Inflammatory macrophage treated with lipopolysaccharide for 4 hours (primary cell): ENCODE data around the gene HDC.
A peak's percentile ranks its signal among the peaks of the same experiment; 100 is the strongest.

ENCODE experiments used
- DNase-seq: peaks from one replicate; pipeline ENCODE4 v3.0.0-alpha.2; 2020

HDC gene

DNA sequence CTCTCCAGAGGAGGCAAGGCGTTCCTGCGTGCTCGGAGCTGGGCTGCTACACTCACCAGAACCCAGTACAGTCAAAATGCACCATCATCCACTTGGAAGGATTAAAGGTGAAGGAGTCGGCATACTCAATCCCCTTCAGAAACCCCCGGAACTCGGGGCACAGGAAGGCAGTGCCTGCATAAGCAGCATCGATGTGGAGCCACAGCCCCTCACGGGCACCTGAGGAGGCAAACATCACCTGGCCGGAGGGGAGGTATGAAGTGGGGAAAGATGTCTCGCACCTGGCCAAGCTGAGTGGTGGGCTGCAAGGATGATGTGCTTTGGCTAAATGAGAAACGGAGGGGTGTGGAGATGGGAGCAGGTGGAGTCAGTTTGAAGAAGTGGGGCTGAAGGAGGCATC, 13.0 kb downstream of the HDC start:
- DNase-seq: no peak

DNA sequence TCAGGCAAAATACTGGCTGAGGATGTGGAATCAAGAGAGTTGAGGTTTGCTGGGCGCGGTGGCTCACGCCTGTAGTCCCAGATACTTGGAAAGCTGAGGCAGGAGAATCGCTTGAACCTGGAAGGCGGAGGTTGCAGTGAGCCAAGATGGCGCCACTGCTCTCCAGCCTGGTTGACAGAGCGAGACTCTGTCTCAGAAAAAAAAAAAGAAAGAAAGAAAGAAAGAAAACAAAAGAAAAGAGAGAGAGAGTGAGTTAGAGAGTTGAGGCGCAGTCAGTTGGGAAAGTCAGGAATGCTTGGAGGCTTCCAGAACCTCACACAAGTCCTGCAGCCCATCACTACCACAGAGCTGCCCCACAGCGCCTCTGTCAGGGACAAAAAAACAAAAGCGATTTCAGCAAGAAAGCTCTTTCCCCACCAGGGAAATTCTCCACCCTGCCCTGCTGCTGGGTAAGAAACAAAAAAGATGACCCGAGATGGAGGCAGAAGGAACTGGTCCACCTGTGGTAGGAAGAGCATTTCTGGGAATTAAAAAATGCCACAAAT, 13.8 kb downstream of the HDC start:
- no peak for DNase-seq

DNA sequence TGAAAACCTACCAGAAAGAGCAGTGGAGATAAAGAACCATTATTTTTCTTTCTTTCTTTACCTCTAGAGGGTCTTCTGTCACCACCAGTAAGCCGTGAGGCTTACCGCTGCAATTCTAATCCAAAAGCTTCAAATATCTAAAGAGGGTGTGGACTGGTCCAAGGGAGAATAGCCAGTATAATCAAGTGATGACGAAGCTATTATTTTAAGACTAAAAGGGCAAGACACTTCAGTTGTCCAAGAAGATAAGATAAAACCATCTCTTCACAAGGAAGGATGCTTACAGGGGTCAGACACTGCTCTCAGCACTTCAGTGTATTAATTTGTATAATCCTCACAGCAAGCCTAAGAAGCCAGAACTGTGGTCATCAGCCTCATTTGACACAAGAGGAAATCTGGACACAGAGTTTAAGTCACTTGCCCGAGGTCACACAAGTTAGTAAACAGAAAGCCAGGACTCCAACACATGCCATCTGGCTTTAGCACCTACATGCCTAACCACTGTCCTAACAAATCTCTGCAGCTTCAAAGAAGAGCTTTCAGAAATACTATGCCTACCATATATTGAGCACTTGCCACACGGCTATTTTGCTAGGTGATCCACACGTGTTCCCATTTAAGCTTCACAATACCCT, 14.6 kb downstream of the HDC start:
- no peak for DNase-seq

DNA sequence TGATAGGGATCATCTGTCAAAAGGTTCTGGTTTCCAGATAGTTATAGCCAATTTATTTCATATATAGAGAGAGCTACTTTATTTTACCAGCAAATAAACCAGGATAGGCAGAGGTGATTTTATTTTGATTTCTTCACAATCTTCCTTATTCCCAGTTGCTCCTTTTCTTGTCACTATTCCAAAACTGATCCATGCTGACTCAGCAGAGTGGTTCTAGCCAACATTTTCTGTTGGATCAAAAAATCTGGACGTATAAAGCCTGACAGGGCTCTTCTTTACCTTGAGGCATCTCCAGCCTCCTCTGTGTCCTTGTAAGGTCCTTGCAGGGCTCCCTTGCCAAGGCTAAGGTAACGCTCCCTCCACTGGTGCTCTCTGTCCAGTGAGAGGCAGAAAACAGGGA, 15.8 kb downstream of the HDC start:
- DNase-seq: no peak

DNA sequence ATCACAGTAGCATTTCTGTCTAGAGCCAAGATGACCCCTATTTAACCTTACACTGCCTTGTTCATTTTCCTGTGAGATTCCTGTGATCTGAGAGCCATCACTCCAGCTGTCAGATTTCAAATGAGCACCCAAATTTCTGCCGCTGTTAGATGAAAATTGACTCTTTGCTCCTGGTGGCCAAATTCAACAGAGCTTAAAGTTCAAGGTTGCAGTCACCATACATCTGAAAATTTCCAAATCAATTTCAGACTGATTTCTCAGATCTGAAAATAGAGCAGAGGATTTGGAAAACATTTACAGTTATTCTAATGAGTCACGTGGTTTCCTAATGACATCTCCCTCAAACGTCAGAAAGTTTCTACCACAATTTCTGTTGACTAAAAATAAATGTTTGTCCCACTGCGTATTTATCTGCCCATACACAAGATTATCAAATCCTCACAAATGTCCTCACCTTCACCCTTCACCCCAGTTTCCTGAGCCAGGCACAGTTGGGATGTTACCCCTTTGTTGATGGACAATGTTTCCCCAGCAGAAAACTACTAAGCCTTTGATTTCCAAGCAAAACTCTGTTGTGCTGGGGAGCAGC, 16.4 kb downstream of the HDC start:
- peak; percentile 43 for DNase-seq

DNA sequence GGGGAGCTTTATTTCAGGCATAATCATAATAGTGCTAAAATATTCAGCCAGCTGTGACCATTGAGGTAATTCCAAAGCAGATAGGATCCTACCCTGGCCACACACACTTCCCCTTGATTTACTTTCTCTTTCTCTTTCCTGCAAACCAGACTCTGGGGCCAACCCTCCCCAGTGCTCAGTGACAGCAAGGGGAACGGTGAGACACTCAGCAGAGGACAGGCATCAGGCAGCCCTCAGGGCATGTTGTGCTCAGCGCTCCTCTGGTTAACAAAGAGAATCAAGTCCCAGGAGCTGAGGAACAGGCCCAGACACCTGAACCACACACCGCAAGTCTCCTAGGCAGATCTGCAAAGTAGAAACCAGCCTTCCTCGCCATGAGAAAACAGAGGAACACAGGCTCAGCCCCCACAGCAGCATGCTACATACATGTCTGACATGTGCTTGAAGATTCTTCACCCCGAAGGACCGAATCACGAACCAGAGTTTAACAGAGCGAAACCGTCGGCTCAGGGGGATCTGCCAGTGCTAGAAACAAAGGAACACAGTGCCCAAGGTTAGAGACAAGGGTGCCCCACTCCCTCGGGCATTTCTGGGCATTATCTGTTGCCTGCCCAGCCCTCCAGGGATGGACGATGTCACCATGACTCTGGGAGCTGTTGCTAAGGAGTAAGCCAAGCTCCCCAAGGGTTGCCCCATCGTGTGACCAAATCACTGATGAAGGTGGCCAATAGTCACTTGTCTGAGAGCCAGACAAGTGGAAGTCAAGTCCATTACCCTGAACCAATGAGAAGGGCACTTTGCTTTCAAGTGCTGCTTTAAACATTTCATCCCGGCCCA, 17.5 kb downstream of the HDC start:
- peak; percentile 86 for DNase-seq

DNA sequence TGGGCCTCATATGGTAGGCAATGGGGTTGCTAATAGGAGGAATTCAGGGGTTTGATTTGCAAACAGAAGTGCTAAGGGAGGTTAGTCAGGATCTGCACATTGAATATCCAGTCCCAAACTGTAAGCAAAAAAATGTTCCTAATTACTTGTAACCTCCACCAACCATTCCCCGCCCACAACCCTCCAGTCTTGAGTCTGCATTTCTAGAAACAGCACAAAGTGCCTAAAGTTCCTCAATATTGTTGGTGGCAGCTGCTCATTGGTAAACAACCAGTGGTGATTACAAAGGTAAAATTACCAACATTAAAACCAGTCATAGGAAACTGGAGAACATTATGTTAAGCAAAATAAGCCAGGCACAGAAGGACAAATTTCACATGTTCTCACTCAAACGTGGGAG, 18.9 kb downstream of the HDC start:
- DNase-seq: peak; percentile 52

DNA sequence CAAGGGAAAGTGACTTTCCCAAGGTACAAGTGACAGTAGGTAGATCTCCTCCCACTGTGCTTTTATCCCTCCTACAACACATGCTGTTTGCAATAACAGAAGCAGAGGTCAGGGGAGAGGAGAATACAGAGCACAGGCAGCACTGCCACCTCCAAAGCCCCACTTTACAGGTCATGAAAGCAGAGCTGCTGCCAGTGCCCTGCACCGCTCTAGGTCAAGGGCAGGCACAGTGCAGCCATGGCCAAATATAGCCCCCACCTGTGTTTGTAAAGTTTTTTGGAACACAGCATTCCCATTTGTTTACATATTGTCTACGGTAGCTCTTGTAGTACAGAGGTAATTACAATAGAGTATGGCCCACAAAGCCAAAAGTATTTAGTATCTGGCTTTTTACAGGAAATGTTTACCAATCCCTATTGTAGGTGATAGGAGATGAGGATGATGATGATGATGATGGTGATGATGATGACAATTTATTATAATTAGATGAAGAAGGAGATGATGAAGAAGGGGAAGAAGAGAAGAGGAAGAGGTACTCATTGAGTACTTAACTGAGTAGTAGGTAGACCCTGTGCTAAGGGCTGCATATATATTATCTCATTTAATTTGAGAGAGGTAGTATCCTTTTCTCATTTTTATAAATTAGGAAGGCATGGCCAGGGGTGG, 20.4 kb downstream of the HDC start:
- DNase-seq: no peak

DNA sequence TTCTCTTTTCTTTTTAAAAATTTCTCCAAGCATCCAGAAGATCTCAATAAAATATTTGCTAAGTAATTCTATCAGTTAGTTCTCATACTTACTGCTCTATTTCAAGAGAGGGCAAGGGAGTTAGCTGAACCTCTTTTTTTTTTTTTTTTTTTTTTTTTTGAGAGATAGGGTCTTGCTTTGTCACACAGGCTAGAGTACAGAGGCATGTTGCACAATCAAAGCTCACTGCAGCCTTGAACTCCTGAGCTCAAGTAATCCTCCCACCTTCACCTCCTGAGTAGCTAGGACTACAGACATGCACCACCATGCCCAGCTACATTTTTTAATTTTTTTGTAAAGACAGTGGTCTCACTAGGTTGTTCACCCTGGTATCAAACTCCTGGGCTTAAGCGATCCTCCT, 21.4 kb downstream of the HDC start:
- DNase-seq: no peak

DNA sequence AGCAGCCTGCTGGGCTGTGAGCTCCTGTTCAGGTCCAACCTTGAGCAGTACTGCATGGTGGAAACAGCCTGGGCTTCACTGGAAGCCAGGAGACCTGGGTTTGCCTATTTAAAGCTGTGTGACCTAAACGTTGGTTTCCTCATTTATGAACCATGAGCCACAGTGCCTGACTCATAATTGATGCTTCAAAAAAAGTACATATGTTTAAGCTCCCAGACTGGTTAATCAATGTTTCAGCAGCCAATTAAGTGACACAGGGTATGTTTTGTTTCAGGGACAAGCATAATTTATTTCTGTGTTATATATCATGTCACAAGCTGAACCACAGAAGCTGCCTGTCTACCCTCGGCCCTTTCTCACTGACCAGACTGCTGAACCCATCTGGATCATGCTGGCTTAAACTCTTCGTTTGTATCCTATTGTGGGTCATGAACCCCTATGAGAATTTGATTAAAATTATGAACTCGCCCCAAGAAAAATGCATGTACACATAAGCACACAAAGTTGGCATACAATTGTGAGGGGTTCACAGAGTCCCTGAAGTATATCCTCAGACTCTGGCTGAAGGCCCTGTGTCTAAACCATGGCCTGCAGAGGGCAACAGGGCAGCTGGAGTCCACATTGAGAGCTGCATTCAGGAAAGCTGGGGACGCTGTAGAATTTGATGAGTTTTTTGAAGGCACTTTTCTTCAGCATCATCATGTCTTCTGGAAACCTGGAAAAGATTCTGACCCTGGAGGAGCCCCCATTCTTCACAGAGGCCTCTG, 23.7 kb downstream of the HDC start:
- peak; percentile 21 for DNase-seq

DNA sequence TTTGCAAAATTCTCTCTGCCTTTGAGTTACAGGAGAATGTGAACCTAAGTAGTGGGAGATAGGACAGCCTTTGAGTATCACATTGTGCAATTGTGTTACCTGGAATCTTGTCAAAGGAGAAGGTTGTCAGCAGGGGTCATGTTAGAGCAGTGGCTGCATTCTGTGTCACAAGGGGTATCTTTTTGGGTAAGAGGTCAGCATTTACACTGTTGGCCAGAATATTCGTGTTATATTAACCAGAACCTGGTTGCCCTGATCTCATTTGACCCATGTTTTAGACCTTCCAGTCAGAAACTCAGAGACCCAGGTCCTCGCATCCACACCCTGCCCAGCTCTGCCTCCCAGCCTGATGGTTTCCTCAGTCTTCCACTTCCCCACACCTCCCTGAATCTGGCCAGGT, 27.3 kb downstream of the HDC start:
- no peak for DNase-seq

DNA sequence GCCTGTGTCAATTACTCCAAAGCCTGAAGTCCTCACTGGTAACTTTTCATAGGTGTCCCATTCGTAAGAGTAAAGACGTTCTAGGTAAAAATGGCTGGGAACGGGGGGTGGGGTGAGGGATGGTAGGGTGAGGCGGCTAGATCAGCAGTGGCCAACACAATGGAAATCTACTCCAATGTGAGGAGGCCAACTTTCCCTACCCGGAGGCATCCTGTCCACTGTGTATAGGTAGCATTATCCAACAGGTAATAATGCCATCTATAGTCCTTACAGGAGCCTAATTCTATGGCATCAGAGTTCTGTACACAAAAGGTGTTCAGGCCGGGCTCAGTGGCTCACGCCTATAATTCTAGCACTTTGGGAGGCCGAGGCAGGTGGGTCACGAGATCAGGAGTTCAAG, 29.1 kb downstream of the HDC start:
- no peak for DNase-seq

DNA sequence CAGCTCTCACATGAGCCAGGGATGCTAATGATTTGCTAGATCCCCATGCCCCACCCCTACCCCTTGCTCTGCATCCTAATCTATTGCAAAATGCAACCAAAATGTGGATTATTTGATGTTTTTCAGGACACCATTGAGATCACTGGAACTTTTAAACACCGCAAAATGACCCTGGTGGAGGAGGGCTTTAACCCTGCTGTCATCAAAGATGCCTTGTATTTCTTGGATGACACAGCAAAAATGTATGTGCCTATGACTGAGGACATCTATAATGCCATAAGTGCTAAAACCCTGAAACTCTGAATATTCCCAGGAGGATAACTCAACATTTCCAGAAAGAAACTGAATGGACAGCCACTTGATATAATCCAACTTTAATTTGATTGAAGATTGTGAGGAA, 29.7 kb downstream of the HDC start:
- DNase-seq: no peak

DNA sequence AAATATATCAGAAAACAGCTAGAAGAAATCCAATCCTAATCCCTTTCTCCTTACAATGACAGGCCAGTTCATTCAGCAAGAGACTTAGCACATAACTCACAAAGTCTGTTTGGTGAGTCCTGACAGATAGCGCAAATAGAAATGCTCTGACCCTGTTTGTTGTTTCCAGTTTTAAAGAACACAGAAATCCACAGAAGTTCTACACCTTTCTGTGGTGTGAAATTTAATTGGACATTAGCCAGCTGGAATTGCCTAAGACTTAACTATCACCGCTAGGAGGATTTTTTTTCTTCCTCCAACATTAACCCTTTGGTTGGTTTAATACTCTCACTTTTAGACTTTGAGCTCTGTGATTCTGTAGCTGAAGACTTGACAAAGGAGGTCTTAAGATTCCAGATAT, 30.8 kb downstream of the HDC start:
- DNase-seq: no peak

DNA sequence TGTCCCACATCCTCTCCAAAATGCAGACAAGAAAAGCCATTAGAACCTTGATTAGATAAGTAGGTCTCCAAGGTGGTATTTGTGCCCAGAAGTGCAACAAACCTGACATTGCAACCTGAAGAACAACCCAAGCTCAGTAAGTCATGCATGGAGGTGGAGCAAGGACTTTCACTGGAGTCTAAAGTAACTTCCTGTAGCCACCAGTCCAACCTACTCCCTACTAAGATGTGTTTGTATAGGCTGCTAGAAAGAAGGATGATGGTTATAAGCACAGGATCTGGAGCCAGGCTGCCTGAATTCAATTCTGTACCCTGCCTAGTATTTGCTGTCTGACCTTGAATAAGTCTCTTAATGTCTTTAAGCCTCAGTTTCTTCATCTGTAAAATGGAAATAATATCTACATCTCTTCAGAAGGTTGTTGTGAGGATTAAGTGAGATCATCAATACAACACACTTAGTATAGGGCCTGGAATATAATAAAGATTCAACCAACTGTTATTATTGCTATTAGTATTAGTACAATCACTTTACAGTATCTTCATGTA, 32.3 kb downstream of the HDC start:
- no peak for DNase-seq

DNA sequence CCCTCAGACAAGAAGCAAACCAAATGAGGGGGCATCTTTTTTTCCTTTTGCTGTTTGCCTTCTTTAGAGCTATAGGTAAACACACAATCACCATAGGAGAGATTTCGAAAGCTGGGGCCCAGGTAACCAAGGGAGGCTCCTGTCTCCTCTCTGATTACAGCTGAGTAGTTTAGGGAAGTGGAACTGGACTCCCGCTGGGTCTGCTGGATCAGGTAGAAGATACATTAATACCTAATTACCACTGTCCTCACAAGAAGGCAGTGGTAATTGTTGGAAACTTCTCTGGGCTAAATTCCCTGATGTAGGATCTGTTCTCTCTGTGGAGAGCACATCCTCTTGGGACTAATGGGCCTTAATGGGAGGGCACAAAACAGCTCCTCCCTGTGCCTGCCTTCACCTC, 32.7 kb downstream of the HDC start:
- DNase-seq: no peak

DNA sequence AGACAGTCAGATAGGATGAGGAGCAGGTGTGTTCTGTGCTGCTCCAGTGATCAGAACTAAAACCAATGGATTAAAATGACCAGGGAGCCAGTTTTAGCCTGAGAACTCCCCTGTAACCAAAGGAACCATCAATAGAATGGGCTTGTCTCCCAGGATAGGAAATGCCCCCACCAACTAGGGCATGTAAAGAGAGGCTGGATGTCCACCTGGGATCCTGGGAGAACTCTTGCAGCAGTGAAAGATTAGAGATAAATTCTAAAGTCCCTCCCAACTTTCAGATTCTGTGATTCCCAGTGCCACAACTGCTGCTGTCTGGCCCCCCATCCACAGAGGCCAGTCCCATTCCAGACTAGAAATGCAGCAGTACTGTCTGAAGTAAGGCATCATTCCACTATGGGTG, 33.8 kb downstream of the HDC start:
- DNase-seq: no peak

DNA sequence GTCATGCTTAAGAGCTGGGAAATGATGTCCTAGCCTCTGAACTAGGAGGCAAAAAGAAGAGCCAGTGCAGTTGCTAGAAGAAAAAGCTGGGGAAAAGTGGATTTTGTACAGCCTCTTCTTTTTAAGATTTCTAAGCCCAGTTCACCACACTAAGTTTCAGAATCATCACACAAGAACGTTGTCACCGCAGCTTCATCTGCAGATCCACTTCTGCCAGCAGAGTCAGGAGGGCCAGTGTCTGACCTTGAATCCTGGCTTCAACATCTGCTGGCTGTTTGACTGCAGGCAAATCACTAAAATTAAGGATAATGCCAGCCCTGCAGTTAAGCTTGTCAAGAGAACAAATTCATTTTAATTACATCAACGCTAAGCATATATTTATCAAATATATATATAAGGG, 36.2 kb downstream of the HDC start:
- DNase-seq: no peak

DNA sequence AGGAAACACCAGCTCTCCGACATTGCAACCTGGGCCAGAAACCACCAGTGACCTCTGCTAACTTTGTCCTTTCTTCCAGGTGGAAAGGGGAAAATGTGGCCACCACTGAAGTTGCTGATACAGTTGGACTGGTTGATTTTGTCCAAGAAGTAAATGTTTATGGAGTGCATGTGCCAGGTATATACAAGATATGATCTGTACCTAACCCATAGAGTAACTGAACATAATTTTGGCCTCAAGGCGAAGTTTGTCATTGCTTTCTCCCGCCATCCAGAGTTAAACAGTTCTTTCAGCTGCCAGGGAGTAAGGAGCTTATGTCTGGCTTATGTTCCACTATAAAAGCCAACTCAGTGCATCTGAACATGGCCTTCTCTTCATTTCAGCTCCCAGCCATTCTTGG, 36.7 kb downstream of the HDC start:
- no peak for DNase-seq

DNA sequence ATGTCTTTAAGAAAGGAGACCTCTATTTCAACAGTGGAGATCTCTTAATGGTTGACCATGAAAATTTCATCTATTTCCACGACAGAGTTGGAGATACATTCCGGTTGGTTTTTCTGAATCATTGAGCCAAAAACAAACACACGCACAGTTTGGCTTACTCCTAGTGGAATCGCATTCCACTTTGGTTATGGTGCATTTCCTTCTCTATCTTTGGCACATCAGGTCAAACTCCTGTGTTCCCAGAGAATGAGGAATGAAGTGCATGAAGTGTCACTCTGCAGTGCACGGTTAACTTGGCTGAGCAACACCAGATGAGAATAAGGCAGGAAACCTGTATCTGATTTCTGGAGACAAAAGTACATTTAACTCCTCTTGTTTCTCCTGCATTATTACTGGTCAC, 38.5 kb downstream of the HDC start:
- no peak for DNase-seq

DNA sequence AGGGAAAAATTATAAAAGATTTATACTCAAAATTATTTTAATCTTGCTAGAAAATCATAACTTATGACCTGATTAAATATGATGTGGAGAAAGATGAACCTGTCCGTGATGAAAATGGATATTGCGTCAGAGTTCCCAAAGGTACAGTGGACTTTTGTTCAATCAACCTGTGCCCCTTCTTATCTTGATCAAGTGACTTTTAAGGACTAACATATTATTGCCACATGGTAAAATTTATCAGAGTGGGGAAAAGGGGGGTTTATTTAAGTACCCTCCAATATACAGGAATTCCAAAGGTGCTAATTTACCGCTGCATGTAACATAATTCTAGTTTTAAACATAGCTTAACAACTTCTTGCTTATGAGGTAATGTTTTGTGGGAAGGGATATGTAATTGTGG, 39.6 kb downstream of the HDC start:
- DNase-seq: no peak

DNA sequence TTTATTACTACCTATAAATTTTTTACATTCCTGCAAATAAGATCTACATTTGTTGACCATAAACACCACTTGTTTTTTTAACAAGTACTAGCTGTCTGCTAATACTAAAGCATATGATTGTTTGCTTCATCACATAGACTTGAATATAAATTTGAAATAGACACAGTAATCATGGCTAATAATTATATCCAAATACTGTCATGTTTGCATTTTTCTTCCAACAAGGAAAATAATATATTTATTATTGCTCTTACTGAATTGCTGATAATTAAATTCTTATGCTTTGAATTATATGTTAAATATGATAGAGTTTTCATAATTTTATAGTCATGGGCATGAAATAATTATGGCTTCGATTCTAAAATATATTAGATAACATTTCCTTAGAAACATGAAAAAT, 40.5 kb downstream of the HDC start:
- DNase-seq: no peak

DNA sequence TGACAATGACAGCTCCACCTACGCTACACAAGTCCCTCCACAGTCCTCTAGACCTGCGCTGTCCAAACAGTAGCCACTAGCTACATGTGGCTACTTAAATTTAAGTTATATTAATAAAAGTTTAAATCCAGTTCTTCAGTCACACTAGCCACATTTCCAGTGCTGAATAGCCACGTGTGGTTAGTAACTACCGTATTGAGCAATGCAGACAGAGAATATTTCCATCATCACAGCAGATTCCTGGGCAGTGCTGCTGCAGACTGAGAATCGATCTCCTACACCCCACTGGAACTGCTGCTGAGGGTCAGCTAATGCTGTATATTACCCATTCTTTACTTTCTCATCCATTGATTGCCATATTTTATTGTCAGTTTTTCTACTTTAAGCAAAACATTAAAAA, 40.9 kb downstream of the HDC start:
- no peak for DNase-seq
